ENCODE measurements around the gene EVI5. TPM values are rescaled to one million over a fixed set of nuclear protein-coding genes. Genes with fewer than 3 reads are reported as not detected.

EVI5 gene
- total and polyA plus RNA-seq, 10 of the 15 experiments (the other 5 are each of a cell fraction or from before 2014, with no cell fraction given): 0.27 to 6.8 (median 1.7) TPM

DNA sequence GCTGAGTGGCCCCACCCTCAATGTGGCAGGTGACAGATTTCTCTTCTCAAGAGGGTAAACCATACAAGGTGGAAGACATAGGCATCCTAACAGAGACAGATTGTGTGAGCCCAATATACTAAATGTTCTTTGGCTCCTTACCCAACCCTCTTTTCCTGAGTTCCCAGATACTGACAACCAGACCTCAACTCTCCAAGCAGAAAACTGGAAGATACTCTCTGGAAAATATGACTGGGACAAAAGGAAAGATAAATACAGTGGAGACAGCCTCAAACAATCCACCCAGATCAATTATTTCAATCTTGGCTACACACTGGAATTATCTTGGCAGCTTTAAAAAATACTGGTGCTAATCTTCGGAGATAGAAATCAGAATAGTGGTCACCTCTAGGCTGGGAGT is 6.5 kb downstream of the EVI5 start:
- CTCF ChIA-PET: interaction anchor here (0.6 to 1.8 kb wide), 2 partner anchors 29 to 1533 kb away, joined by 3 to 5 read pairs; no protein-coding TSS in a partner anchor
- H3K36me3 ChIP-seq (ENCODE audit: control insufficient read depth in 2 of 2, insufficient read depth in 2 of 2, low read length in 1 of 2): no peaks in the 10 kb centered on the region
- FAIRE-seq: no peak

DNA sequence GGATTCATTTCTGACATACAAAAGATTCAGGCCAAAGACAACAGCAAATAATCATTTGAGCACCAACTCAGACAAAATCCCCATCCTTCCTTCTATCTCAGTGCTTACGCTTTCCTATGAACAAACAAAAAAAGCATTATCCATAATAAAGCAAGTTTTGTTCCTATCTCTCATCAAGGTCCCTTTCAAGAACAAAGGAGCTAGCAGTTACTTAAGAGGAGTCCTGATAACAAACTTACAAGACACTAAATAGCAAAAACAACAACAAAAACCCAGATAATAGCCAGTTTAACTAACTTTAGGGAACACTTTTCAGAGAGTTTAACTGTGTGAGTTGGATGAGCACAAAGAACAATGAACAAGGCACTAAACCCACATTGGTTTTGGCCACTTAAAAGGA is 10.5 kb downstream of the EVI5 start:
- H3K27me3 ChIP-seq (replicated peaks in 1 of 2; ENCODE audit: control insufficient read depth in 2 of 2, insufficient read depth in 2 of 2, low read length in 1 of 2): no peaks in the 10 kb centered on the region
- no peaks in the 10 kb centered on the region for H3K36me3 ChIP-seq (ENCODE audit: control insufficient read depth in 2 of 2, insufficient read depth in 2 of 2, low read length in 1 of 2)
- ChIA-PET CTCF (interaction anchor here (0.6 to 1.3 kb wide), 2 partner anchors 25 to 27 kb away, joined by 4 read pairs; no protein-coding TSS in a partner anchor), SMC1A (ENCODE audit: uncharacterized antibody, unreplicated experiment) (interaction anchor here (0.6 kb wide), 1 partner anchor 580 kb away, joined by 6 read pairs; no protein-coding TSS in a partner anchor), RAD21 (ENCODE audit: unreplicated experiment) (no interaction called here), POLR2A (no interaction called here)
- DNase-seq (ENCODE audit: low read depth, low spot score) (no peak), ATAC-seq (no peak), FAIRE-seq (no peak)
- intact Hi-C loops (cut with micrococcal nuclease; ENCODE audit: unreplicated experiment) (no loop called here), in situ Hi-C loops (cut with MboI) (no loop called here)
- no peak overlapping the region for H3K27ac ChIP-seq (ENCODE audit: control insufficient read depth, insufficient read depth)
- no peak overlapping the region for H3K9ac ChIP-seq (ENCODE audit: control insufficient read depth, insufficient read depth, low read length)
- H3K9me3 ChIP-seq (replicated peaks; ENCODE audit: control insufficient read depth, insufficient read depth, low read length): no peaks in the 10 kb centered on the region
- 100% methylated on average over 1 of the region's 1 CpG for WGBS (ENCODE audit: insufficient coverage, insufficient replicate concordance, low lambda C conversion rate, missing lambda C conversion rate)
- H2AFZ ChIP-seq (ENCODE audit: control insufficient read depth, low read depth, low read length): no peak overlapping the region
- H4K20me1 ChIP-seq (ENCODE audit: control insufficient read depth, insufficient read depth): no peaks in the 10 kb centered on the region
- H3K4me3 ChIP-seq: no peak overlapping the region
- BruUV-seq (replicated peaks): no TSS peak
- no peak overlapping the region for H3K4me2 ChIP-seq (ENCODE audit: control insufficient read depth, insufficient read depth)
- no peaks in the 10 kb centered on the region for H3K79me2 ChIP-seq (ENCODE audit: control insufficient read depth, insufficient read depth, low read length)
- no peak for TF ChIP-seq CHD1 (IDR thresholded peaks at IDR 0.05; ENCODE audit: low read depth, low read length)
- no peak for TF ChIP-seq DPF2 (IDR thresholded peaks at IDR 0.05)
- no peak for TF ChIP-seq RFX5 (IDR thresholded peaks at IDR 0.05; ENCODE audit: low read depth, low read length)
- no peak for TF ChIP-seq CREB1 (IDR thresholded peaks at IDR 0.05; ENCODE audit: low read depth)
- TF ChIP-seq RCOR1 (conservative IDR thresholded peaks at IDR 0.05; ENCODE audit: low read depth, low read length): no peak
- TF ChIP-seq, protein P1, sequence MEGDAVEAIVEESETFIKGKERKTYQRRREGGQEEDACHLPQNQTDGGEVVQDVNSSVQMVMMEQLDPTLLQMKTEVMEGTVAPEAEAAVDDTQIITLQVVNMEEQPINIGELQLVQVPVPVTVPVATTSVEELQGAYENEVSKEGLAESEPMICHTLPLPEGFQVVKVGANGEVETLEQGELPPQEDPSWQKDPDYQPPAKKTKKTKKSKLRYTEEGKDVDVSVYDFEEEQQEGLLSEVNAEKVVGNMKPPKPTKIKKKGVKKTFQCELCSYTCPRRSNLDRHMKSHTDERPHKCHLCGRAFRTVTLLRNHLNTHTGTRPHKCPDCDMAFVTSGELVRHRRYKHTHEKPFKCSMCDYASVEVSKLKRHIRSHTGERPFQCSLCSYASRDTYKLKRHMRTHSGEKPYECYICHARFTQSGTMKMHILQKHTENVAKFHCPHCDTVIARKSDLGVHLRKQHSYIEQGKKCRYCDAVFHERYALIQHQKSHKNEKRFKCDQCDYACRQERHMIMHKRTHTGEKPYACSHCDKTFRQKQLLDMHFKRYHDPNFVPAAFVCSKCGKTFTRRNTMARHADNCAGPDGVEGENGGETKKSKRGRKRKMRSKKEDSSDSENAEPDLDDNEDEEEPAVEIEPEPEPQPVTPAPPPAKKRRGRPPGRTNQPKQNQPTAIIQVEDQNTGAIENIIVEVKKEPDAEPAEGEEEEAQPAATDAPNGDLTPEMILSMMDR (IDR thresholded peaks at IDR 0.05 in 2 of 3, conservative IDR thresholded peaks at IDR 0.05 in 1 of 3; ENCODE audit: control insufficient read depth in 2 of 3, extremely low read depth in 1 of 3, insufficient read depth in 1 of 3, low read depth in 3 of 3, low read length in 3 of 3): no peak
- TF ChIP-seq, protein P2, sequence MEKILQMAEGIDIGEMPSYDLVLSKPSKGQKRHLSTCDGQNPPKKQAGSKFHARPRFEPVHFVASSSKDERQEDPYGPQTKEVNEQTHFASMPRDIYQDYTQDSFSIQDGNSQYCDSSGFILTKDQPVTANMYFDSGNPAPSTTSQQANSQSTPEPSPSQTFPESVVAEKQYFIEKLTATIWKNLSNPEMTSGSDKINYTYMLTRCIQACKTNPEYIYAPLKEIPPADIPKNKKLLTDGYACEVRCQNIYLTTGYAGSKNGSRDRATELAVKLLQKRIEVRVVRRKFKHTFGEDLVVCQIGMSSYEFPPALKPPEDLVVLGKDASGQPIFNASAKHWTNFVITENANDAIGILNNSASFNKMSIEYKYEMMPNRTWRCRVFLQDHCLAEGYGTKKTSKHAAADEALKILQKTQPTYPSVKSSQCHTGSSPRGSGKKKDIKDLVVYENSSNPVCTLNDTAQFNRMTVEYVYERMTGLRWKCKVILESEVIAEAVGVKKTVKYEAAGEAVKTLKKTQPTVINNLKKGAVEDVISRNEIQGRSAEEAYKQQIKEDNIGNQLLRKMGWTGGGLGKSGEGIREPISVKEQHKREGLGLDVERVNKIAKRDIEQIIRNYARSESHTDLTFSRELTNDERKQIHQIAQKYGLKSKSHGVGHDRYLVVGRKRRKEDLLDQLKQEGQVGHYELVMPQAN (conservative IDR thresholded peaks at IDR 0.05): no peak
- TF ChIP-seq NBN (IDR thresholded peaks at IDR 0.05): no peak
- no peak for TF ChIP-seq STAT3 (IDR thresholded peaks at IDR 0.05; ENCODE audit: low read depth, low read length)
- TF ChIP-seq KLF5 (IDR thresholded peaks at IDR 0.05; ENCODE audit: partially characterized antibody): no peak
- TF ChIP-seq RELA (IDR thresholded peaks at IDR 0.05; ENCODE audit: borderline replicate concordance, partially characterized antibody): no peak
- TF ChIP-seq PML (IDR thresholded peaks at IDR 0.05; ENCODE audit: low read length): no peak
- no peaks in the 10 kb centered on the region for H3K4me1 ChIP-seq (ENCODE audit: control insufficient read depth, insufficient read depth, low read length)

More for the DNA sequence above, 6.5 kb downstream of the EVI5 start:
- ChIA-PET SMC1A (ENCODE audit: uncharacterized antibody, unreplicated experiment) (no interaction called here), RAD21 (ENCODE audit: unreplicated experiment) (interaction anchor here (0.6 kb wide), 1 partner anchor 85 kb away, joined by 3 read pairs; no protein-coding TSS in a partner anchor), POLR2A (no interaction called here)
- Histone ChIP-seq H3K27me3 (replicated peaks in 1 of 2; ENCODE audit: control insufficient read depth in 2 of 2, insufficient read depth in 2 of 2, low read length in 1 of 2) (no peaks in the 10 kb centered on the region), H3K9me3 (replicated peaks; ENCODE audit: control insufficient read depth, insufficient read depth, low read length) (no peaks in the 10 kb centered on the region), H3K4me1 (ENCODE audit: control insufficient read depth, insufficient read depth, low read length) (no peaks in the 10 kb centered on the region), H3K4me2 (ENCODE audit: control insufficient read depth, insufficient read depth) (no peak overlapping the region), H4K20me1 (ENCODE audit: control insufficient read depth, insufficient read depth) (no peaks in the 10 kb centered on the region), H3K79me2 (ENCODE audit: control insufficient read depth, insufficient read depth, low read length) (no peaks in the 10 kb centered on the region), H3K9ac (ENCODE audit: control insufficient read depth, insufficient read depth, low read length) (no peak overlapping the region), H2AFZ (ENCODE audit: control insufficient read depth, low read depth, low read length) (no peak overlapping the region), H3K4me3 (no peak overlapping the region), H3K27ac (ENCODE audit: control insufficient read depth, insufficient read depth) (no peak overlapping the region)
- no peak for TF ChIP-seq NFYB (IDR thresholded peaks at IDR 0.05; ENCODE audit: insufficient read depth, low read depth, low read length)
- TF ChIP-seq EGR1 (IDR thresholded peaks at IDR 0.05; ENCODE audit: borderline replicate concordance in 1 of 2, low read depth in 2 of 2, low read length in 2 of 2): no peak
- TF ChIP-seq SUZ12 (IDR thresholded peaks at IDR 0.05; ENCODE audit: unreplicated experiment): no peak
- TF ChIP-seq YY1 (IDR thresholded peaks at IDR 0.05; ENCODE audit: low read depth, low read length): no peak
- BruUV-seq (replicated peaks): no TSS peak
- in situ Hi-C loops (cut with MboI) (no loop called here), intact Hi-C loops (cut with micrococcal nuclease; ENCODE audit: unreplicated experiment) (no loop called here)
- 29% methylated on average over 1 of the region's 1 CpG for WGBS (ENCODE audit: insufficient coverage, insufficient replicate concordance, low lambda C conversion rate, missing lambda C conversion rate)
- ATAC-seq (no peak), DNase-seq (ENCODE audit: low read depth, low spot score) (no peak)
